Activated CD4-positive, alpha-beta T cell treated with anti-CD3 and anti-CD28 coated beads for 36 hours (primary cell): Measurements from ENCODE around the gene SLC4A8. TPM values are rescaled to one million over a fixed set of nuclear protein-coding genes. Genes with fewer than 3 reads are reported as not detected.

Source experiments
- ATAC-seq: fragments of 200-7000 bp; cut with Tn5 transposase; one replicate; pipeline ENCODE4 v1.10.0; 2021; ENCODE audit warnings: mild to moderate bottlenecking, moderate library complexity
- CTCF ChIA-PET: fragments of 350-600 bp; sonication (Branson Sonifier 250); formaldehyde crosslinking; loops from one replicate; lab custom pipeline; 2021; ENCODE audit warnings: antibody characterized with exemption; lab: Charles Lee
- POLR2A ChIA-PET: fragments of 350-600 bp; sonication (Branson Sonifier 250); formaldehyde crosslinking; loops from one replicate; lab custom pipeline; 2021; ENCODE audit warnings: antibody characterized with exemption, inconsistent platforms; lab: Charles Lee
- DNase-seq: peaks from one replicate; pipeline ENCODE4 v3.0.0-alpha.2; 2020
- H3K27ac Mint-ChIP-seq: one replicate; pipeline ENCODE4 v1.8.0; 2021; ENCODE audit warnings: mixed read lengths
- H3K27me3 Mint-ChIP-seq: one replicate; pipeline ENCODE4 v1.8.0; 2021; ENCODE audit warnings: mixed read lengths
- H3K36me3 Mint-ChIP-seq: one replicate; pipeline ENCODE4 v1.8.0; 2021; ENCODE audit warnings: low read depth, mixed read lengths
- H3K4me1 Mint-ChIP-seq: one replicate; pipeline ENCODE4 v1.8.0; 2021; ENCODE audit warnings: mixed read lengths
- H3K4me3 Mint-ChIP-seq: one replicate; pipeline ENCODE4 v1.8.0; 2021; ENCODE audit warnings: mild to moderate bottlenecking, moderate library complexity, mixed read lengths
- H3K9me3 Mint-ChIP-seq: one replicate; pipeline ENCODE4 v1.8.0; 2021; ENCODE audit warnings: low read depth, mixed read lengths
- intact Hi-C, 2 experiments: fragments of 100-400 bp; cut with DNase I in 1 of 2; cut with micrococcal nuclease in 1 of 2; formaldehyde crosslinking; loops; one replicate each; pipeline versions ENCODE4 v1.14.2 to v1.15.1; 2022 to 2024; cut with DNase I, micrococcal nuclease
- total RNA-seq, 2 experiments: library from RNA; stranded (reverse); gene quantifications; one replicate each; pipeline ENCODE4 v1.2.3, GENCODE V29; 2021

The SLC4A8 gene
- total RNA-seq, 2 experiments from 2014 or later, result 1.7 to 2.0 TPM

GRCh38 chr12:51480978-51481377, 56.3 kb downstream of the SLC4A8 start:
- ChIA-PET POLR2A (no interaction called here), CTCF (interaction anchor here (0.6 to 1.4 kb wide), 2 partner anchors 13 to 109 kb away, joined by 3 read pairs; no protein-coding TSS in a partner anchor)
- Mint-ChIP-seq H3K27ac (no peak overlapping the region), H3K27me3 (no peaks in the 10 kb centered on the region), H3K36me3 (no peaks in the 10 kb centered on the region), H3K4me1 (peaks cover 37% of the 10 kb centered on the region), H3K9me3 (no peaks in the 10 kb centered on the region), H3K4me3 (no peak overlapping the region)
- ATAC-seq, result no peak
- DNase-seq, result no peak
- intact Hi-C loops, result no loop called here

GRCh38 chr12:51482929-51483697, 58.5 kb downstream of the SLC4A8 start:
- DNase-seq, result peak; percentile 58
- CTCF ChIA-PET, result interaction anchor here (0.5 to 1.7 kb wide), 5 partner anchors 8 to 114 kb away, joined by 3 to 5 read pairs (median 3); no protein-coding TSS in a partner anchor
- peaks cover 37% of the 10 kb centered on the region for H3K4me1 Mint-ChIP-seq
- H3K27me3 Mint-ChIP-seq, result no peaks in the 10 kb centered on the region
- H3K4me3 Mint-ChIP-seq, result peak overlapping the region; percentile 59
- peak overlapping the region; percentile 92 for H3K27ac Mint-ChIP-seq
- no peaks in the 10 kb centered on the region for H3K36me3 Mint-ChIP-seq
- peak; percentile 80 for ATAC-seq
- H3K9me3 Mint-ChIP-seq, result no peaks in the 10 kb centered on the region
- intact Hi-C loops, result no loop called here
- POLR2A ChIA-PET, result no interaction called here

- no peaks in the 10 kb centered on the region for H3K9me3 Mint-ChIP-seq
- peaks cover 37% of the 10 kb centered on the region for H3K4me1 Mint-ChIP-seq
- ChIA-PET POLR2A (no interaction called here), CTCF (no interaction called here)
- DNase-seq, result no peak
- no peaks in the 10 kb centered on the region for H3K27me3 Mint-ChIP-seq
- H3K4me3 Mint-ChIP-seq, result no peak overlapping the region
- intact Hi-C loops, result no loop called here
- ATAC-seq, result peak; percentile 28
- no peaks in the 10 kb centered on the region for H3K36me3 Mint-ChIP-seq
- H3K27ac Mint-ChIP-seq, result peak overlapping the region; percentile 32
Measured at GRCh38 chr12:51484119-51484518, 59.5 kb downstream of the SLC4A8 start.

- no peak for ATAC-seq
- Mint-ChIP-seq H3K27me3 (no peaks in the 10 kb centered on the region), H3K4me1 (peaks cover 16% of the 10 kb centered on the region), H3K4me3 (no peak overlapping the region), H3K9me3 (no peaks in the 10 kb centered on the region), H3K27ac (no peak overlapping the region), H3K36me3 (no peaks in the 10 kb centered on the region)
- CTCF ChIA-PET, result interaction anchor here (0.9 kb wide), 1 partner anchor 12 kb away, joined by 3 read pairs; no protein-coding TSS in a partner anchor
- intact Hi-C loops, result no loop called here
- POLR2A ChIA-PET, result no interaction called here
- no peak for DNase-seq
Measured at GRCh38 chr12:51488281-51488680, 63.6 kb downstream of the SLC4A8 start.

GRCh38 chr12:51493281-51493680, 68.7 kb downstream of the SLC4A8 start:
- H3K9me3 Mint-ChIP-seq, result no peaks in the 10 kb centered on the region
- H3K36me3 Mint-ChIP-seq, result no peaks in the 10 kb centered on the region
- intact Hi-C loops, result no loop called here
- DNase-seq (no peak), ATAC-seq (no peak)
- H3K27ac Mint-ChIP-seq, result no peak overlapping the region
- H3K4me1 Mint-ChIP-seq, result no peaks in the 10 kb centered on the region
- no peaks in the 10 kb centered on the region for H3K27me3 Mint-ChIP-seq
- ChIA-PET POLR2A (no interaction called here), CTCF (no interaction called here)
- H3K4me3 Mint-ChIP-seq, result no peak overlapping the region

- Mint-ChIP-seq H3K27ac (no peak overlapping the region), H3K36me3 (no peaks in the 10 kb centered on the region), H3K4me1 (no peaks in the 10 kb centered on the region), H3K4me3 (no peak overlapping the region), H3K27me3 (no peaks in the 10 kb centered on the region), H3K9me3 (no peaks in the 10 kb centered on the region)
- intact Hi-C loops, result no loop called here
- ATAC-seq, result no peak
- POLR2A ChIA-PET, result no interaction called here
- no peak for DNase-seq
- CTCF ChIA-PET, result interaction anchor here (2.6 kb wide), 1 partner anchor 76 kb away, joined by 9 read pairs; no protein-coding TSS in a partner anchor
Measured at GRCh38 chr12:51496895-51497294, 72.3 kb downstream of the SLC4A8 start.

- Mint-ChIP-seq H3K36me3 (no peaks in the 10 kb centered on the region), H3K27ac (no peak overlapping the region), H3K4me3 (no peak overlapping the region), H3K4me1 (no peaks in the 10 kb centered on the region), H3K27me3 (no peaks in the 10 kb centered on the region), H3K9me3 (no peaks in the 10 kb centered on the region)
- DNase-seq (no peak), ATAC-seq (no peak)
- CTCF ChIA-PET, result no interaction called here
- POLR2A ChIA-PET, result no interaction called here
- intact Hi-C loops, result no loop called here
Measured at GRCh38 chr12:51504851-51505250, 80.2 kb downstream of the SLC4A8 start.

- CTCF ChIA-PET, result no interaction called here
- intact Hi-C loops, result no loop called here
- POLR2A ChIA-PET, result no interaction called here
- Mint-ChIP-seq H3K27me3 (no peaks in the 10 kb centered on the region), H3K4me1 (no peaks in the 10 kb centered on the region), H3K4me3 (no peak overlapping the region), H3K27ac (no peak overlapping the region), H3K9me3 (no peaks in the 10 kb centered on the region), H3K36me3 (no peaks in the 10 kb centered on the region)
- DNase-seq, result no peak
- no peak for ATAC-seq
Measured at GRCh38 chr12:51505360-51506105, 80.9 kb downstream of the SLC4A8 start.

- ATAC-seq (no peak), DNase-seq (no peak)
- Mint-ChIP-seq H3K4me3 (no peak overlapping the region), H3K9me3 (no peaks in the 10 kb centered on the region), H3K36me3 (no peaks in the 10 kb centered on the region), H3K27ac (no peak overlapping the region), H3K27me3 (no peaks in the 10 kb centered on the region), H3K4me1 (no peaks in the 10 kb centered on the region)
- CTCF ChIA-PET, result no interaction called here
- POLR2A ChIA-PET, result no interaction called here
- intact Hi-C loops, result no loop called here
Measured at GRCh38 chr12:51507178-51507577, 82.5 kb downstream of the SLC4A8 start.

- no peak overlapping the region for H3K4me3 Mint-ChIP-seq
- H3K4me1 Mint-ChIP-seq, result no peaks in the 10 kb centered on the region
- POLR2A ChIA-PET, result no interaction called here
- no peaks in the 10 kb centered on the region for H3K9me3 Mint-ChIP-seq
- DNase-seq, result no peak
- no peaks in the 10 kb centered on the region for H3K27me3 Mint-ChIP-seq
- intact Hi-C loops, result no loop called here
- no peak overlapping the region for H3K27ac Mint-ChIP-seq
- H3K36me3 Mint-ChIP-seq, result no peaks in the 10 kb centered on the region
- ATAC-seq, result no peak
- CTCF ChIA-PET, result no interaction called here
Measured at GRCh38 chr12:51508285-51508684, 83.7 kb downstream of the SLC4A8 start.

GRCh38 chr12:51511546-51512260, 87.1 kb downstream of the SLC4A8 start:
- DNase-seq, result no peak
- H3K9me3 Mint-ChIP-seq, result no peaks in the 10 kb centered on the region
- no peak overlapping the region for H3K27ac Mint-ChIP-seq
- no peak overlapping the region for H3K4me3 Mint-ChIP-seq
- intact Hi-C loops, result no loop called here
- no peaks in the 10 kb centered on the region for H3K4me1 Mint-ChIP-seq
- no peaks in the 10 kb centered on the region for H3K36me3 Mint-ChIP-seq
- no peak for ATAC-seq
- no peaks in the 10 kb centered on the region for H3K27me3 Mint-ChIP-seq
- CTCF ChIA-PET, result interaction anchor here (0.9 kb wide), 1 partner anchor 91 kb away, joined by 3 read pairs; no protein-coding TSS in a partner anchor
- POLR2A ChIA-PET, result no interaction called here
